A549 (cell line): ENCODE results near the gene SCUBE3. TPM values are rescaled to one million over a fixed set of nuclear protein-coding genes. Genes with fewer than 3 reads are reported as not detected.

Experiments used
- ATAC-seq, 2 experiments: fragments of 200-7000 bp in 1 of 2; fragments of >200 bp in 1 of 2; cut with Nextera tagmentation in 1 of 2; cut with Tn5 transposase in 1 of 2; 3 replicates each; pipeline versions ENCODE4 v1.8.0 to v1.9.1; 2018 to 2020; ENCODE audit warnings: mild to moderate bottlenecking in 1 of 2, moderate library complexity in 1 of 2
- CTCF ChIA-PET: fragments of 300-600 bp; sonication (Branson Sonifier 250); formaldehyde crosslinking; extraction: SDS; loops from one replicate; lab custom pipeline; 2021; ENCODE audit warnings: antibody characterized with exemption, inconsistent platforms; lab: Yijun Ruan, JAX
- POLR2A ChIA-PET: fragments of 350-600 bp; formaldehyde crosslinking; extraction: SDS; loops from one replicate; lab custom pipeline; 2021; ENCODE audit warnings: antibody characterized with exemption, inconsistent platforms; lab: Yijun Ruan, JAX
- DNase-seq, 2 experiments: peaks; one replicate each; pipeline versions ENCODE4 v3.0.0 to v3.0.0-alpha.2; 2011 to 2016; ENCODE audit warnings: low read depth in 1 of 2, low spot score in 1 of 2
- FAIRE-seq: peaks from 2 replicates; lab custom pipeline; 2011; peaks lifted over from hg19 to GRCh38; lab: Jason Lieb, UNC
- H3K27ac ChIP-seq, 2 experiments: fragments of >200 bp; sonication (Bioruptor Twin); formaldehyde crosslinking; 3 replicates each; pipeline ENCODE4 v1.5.1; 2016 to 2017
- H3K4me1 ChIP-seq: fragments of >200 bp; sonication (Bioruptor Twin); formaldehyde crosslinking; 3 replicates; pipeline ENCODE4 v1.6.1; 2016
- H3K4me2 ChIP-seq: fragments of >200 bp; sonication (Bioruptor Twin); formaldehyde crosslinking; 3 replicates; pipeline ENCODE4 v1.6.1; 2016
- H3K4me3 ChIP-seq: fragments of >200 bp; sonication (Bioruptor Twin); formaldehyde crosslinking; 3 replicates; pipeline ENCODE4 v1.5.1; 2016
- H3K9me3 ChIP-seq: fragments of >200 bp; sonication (Bioruptor Twin); formaldehyde crosslinking; 3 replicates; pipeline ENCODE4 v1.6.1; 2016
- BHLHE40 ChIP-seq: IDR thresholded peaks from 2 replicates; pipeline ENCODE4 v1.6.1; 2012; ENCODE audit warnings: low read depth, low read length, inconsistent platforms
- CBX8 ChIP-seq: fragments of 200-600 bp; sonication (generic); IDR thresholded peaks from 2 replicates; pipeline ENCODE4 v1.6.1; 2016
- CEBPB ChIP-seq, 2 experiments: fragments of >200 bp in 1 of 2; sonication (Bioruptor Twin) in 1 of 2; formaldehyde crosslinking in 1 of 2; IDR thresholded peaks; 2 replicates each; pipeline ENCODE4 v1.6.1; 2012 to 2016
- CHD2 ChIP-seq: fragments of 150-350 bp; IDR thresholded peaks from 2 replicates; pipeline ENCODE4 v1.6.1; 2014; ENCODE audit warnings: low read length; ENCODE audit not compliant: partially characterized antibody
- CTCF ChIP-seq: fragments of >200 bp; sonication (Bioruptor Twin); formaldehyde crosslinking; IDR thresholded peaks from 3 replicates; pipeline ENCODE4 v1.5.1; 2016
- E2F6 ChIP-seq: IDR thresholded peaks from 2 replicates; pipeline ENCODE4 v1.6.1; 2012; ENCODE audit warnings: low read depth, borderline replicate concordance
- EHF ChIP-seq: fragments of 250-450 bp; sonication (Bioruptor Pico); IDR thresholded peaks from 2 replicates; pipeline ENCODE4 v1.5.0; 2020; ENCODE audit warnings: mild to moderate bottlenecking
- GATA3 ChIP-seq: IDR thresholded peaks from 2 replicates; pipeline ENCODE4 v1.6.1; 2012; ENCODE audit warnings: borderline replicate concordance
- HOXA7 ChIP-seq: fragments of 250-450 bp; sonication (Bioruptor Pico); IDR thresholded peaks from 2 replicates; pipeline ENCODE4 v1.5.0; 2020; ENCODE audit warnings: mild to moderate bottlenecking, moderate library complexity
- HOXB13 ChIP-seq: fragments of 250-450 bp; sonication (Bioruptor Pico); IDR thresholded peaks from 2 replicates; pipeline ENCODE4 v1.5.0; 2020; ENCODE audit warnings: low read depth, mild to moderate bottlenecking, moderate library complexity
- MAX ChIP-seq: IDR thresholded peaks from 2 replicates; pipeline ENCODE4 v1.6.1; 2012
- MAZ ChIP-seq: fragments of 150-350 bp; IDR thresholded peaks from 2 replicates; pipeline ENCODE4 v1.6.1; 2014; ENCODE audit warnings: antibody characterized with exemption, low read depth, low read length, borderline replicate concordance
- NFE2L2 ChIP-seq: fragments of 150-350 bp; conservative IDR thresholded peaks from 2 replicates; pipeline ENCODE4 v1.6.1; 2014; ENCODE audit warnings: low read length
- RFX5 ChIP-seq: fragments of 450-650 bp; IDR thresholded peaks from 2 replicates; pipeline ENCODE4 v1.7.1; 2014; ENCODE audit warnings: antibody characterized with exemption, mild to moderate bottlenecking, moderate library complexity
- SREBF2 ChIP-seq: fragments of 450-650 bp; IDR thresholded peaks from 2 replicates; pipeline ENCODE4 v1.6.1; 2014; ENCODE audit warnings: mild to moderate bottlenecking, moderate library complexity
- TP53 ChIP-seq: fragments of 250-450 bp; sonication (Bioruptor Pico); IDR thresholded peaks from 2 replicates; pipeline ENCODE4 v1.5.0; 2021; ENCODE audit warnings: mild to moderate bottlenecking, moderate library complexity
- ZNF302 ChIP-seq: fragments of 250-450 bp; sonication (Bioruptor Pico); IDR thresholded peaks from 2 replicates; pipeline ENCODE4 v1.9.0; 2021; ENCODE audit warnings: inconsistent platforms, mild to moderate bottlenecking, moderate library complexity
- ZSCAN20 ChIP-seq: fragments of 250-450 bp; sonication (Bioruptor Pico); IDR thresholded peaks from 2 replicates; pipeline ENCODE4 v1.8.0; 2022; ENCODE audit warnings: mild to moderate bottlenecking, moderate library complexity
- WGBS: methylation state at CpG from one replicate; pipeline ENCODE4 v1.1.6; 2017; ENCODE audit errors: missing lambda C conversion rate; 5-methylcytosine and 5-hydroxymethylcytosine counted together
- polyA plus RNA-seq, 4 experiments: library from polyadenylated mRNA; depleted of rRNA in 3 of 4; stranded (reverse); fragments of >200 nt; fragmentation: RNase III in 1 of 4; extraction: RNeasy Plus Mini Kit Qiagen cat#74134 plus additional on column Dnase treatment in 1 of 4; gene quantifications; 2 replicates in 3 of 4; 3 replicates in 1 of 4; pipeline ENCODE4 v1.2.3, GENCODE V29; 2011 to 2017
- TF ChIP-seq, protein P1 (sequence below): IDR thresholded peaks from 2 replicates; pipeline ENCODE4 v1.6.1; 2012
- TF ChIP-seq, protein P2 (sequence below): fragments of >200 bp; sonication (Bioruptor Twin); formaldehyde crosslinking; IDR thresholded peaks from 2 replicates; pipeline ENCODE4 v1.6.1; 2016
- TF ChIP-seq, protein P3 (sequence below): fragments of 250-450 bp; sonication (Bioruptor Pico); IDR thresholded peaks from 2 replicates; pipeline ENCODE4 v1.5.0; 2020; ENCODE audit warnings: low read depth, mild to moderate bottlenecking, moderate library complexity

The SCUBE3 gene
- polyA plus RNA-seq, 2 of the 4 experiments (the other 2 are of a cell fraction): 0.06 to 0.13 TPM

GRCh38 chr6:35206346-35206745, 7.4 kb upstream of the SCUBE3 start:
- WGBS: 58% methylated on average over 1 of the region's 1 CpG
- no peak for ATAC-seq
- CTCF ChIA-PET: interaction anchor here (0.9 to 15.3 kb wide), 9 partner anchors 13 to 222 kb away, joined by 3 to 206 read pairs (median 5); no protein-coding TSS in a partner anchor
- POLR2A ChIA-PET: interaction anchor here (0.6 kb wide), 1 partner anchor 525 kb away, joined by 3 read pairs; no protein-coding TSS in a partner anchor
- H3K9me3 ChIP-seq: no peaks in the 10 kb centered on the region
- no peaks in the 10 kb centered on the region; the same call in 2 of the 3 replicates for H3K4me1 ChIP-seq
- no peak overlapping the region for H3K27ac ChIP-seq
- no peak for DNase-seq
- TF ChIP-seq CEBPB (IDR thresholded peaks at IDR 0.05) (no peak), HOXA7 (CRISPR knock-in tag) (no peak), HOXB13 (CRISPR knock-in tag) (no peak), MAZ (no peak), E2F6 (no peak), CTCF (no peak), TP53 (CRISPR knock-in tag) (no peak), SREBF2 (no peak), GATA3 (no peak), MAX (no peak), EHF (CRISPR knock-in tag) (no peak)
- TF ChIP-seq, protein P1, sequence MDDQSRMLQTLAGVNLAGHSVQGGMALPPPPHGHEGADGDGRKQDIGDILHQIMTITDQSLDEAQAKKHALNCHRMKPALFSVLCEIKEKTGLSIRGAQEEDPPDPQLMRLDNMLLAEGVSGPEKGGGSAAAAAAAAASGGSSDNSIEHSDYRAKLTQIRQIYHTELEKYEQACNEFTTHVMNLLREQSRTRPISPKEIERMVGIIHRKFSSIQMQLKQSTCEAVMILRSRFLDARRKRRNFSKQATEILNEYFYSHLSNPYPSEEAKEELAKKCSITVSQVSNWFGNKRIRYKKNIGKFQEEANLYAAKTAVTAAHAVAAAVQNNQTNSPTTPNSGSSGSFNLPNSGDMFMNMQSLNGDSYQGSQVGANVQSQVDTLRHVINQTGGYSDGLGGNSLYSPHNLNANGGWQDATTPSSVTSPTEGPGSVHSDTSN: no peak
- TF ChIP-seq, protein P2, sequence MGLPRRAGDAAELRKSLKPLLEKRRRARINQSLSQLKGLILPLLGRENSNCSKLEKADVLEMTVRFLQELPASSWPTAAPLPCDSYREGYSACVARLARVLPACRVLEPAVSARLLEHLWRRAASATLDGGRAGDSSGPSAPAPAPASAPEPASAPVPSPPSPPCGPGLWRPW: no peak
- TF ChIP-seq, all 56 proteins: peak for 0
- H3K4me3 ChIP-seq: no peak overlapping the region
- H3K4me2 ChIP-seq: no peak overlapping the region
- no peak for FAIRE-seq

- no peaks in the 10 kb centered on the region; the same call in 2 of the 3 replicates for H3K4me1 ChIP-seq
- ATAC-seq: no peak
- ChIA-PET CTCF (interaction anchor here (1.2 to 15.3 kb wide), 5 partner anchors 32 to 599 kb away, joined by 3 to 206 read pairs (median 4); no protein-coding TSS in a partner anchor), POLR2A (no interaction called here)
- no peak overlapping the region for H3K27ac ChIP-seq
- H3K4me3 ChIP-seq: no peak overlapping the region
- WGBS: 29% methylated on average over 4 of the region's 4 CpGs
- no peaks in the 10 kb centered on the region for H3K9me3 ChIP-seq
- H3K4me2 ChIP-seq: no peak overlapping the region
- TF ChIP-seq E2F6 (no peak), CHD2 (no peak), CBX8 (no peak), RFX5 (no peak), NFE2L2 (no peak), ZNF302 (CRISPR knock-in tag) (no peak), BHLHE40 (no peak), ZSCAN20 (CRISPR knock-in tag) (no peak)
- TF ChIP-seq, protein P3, sequence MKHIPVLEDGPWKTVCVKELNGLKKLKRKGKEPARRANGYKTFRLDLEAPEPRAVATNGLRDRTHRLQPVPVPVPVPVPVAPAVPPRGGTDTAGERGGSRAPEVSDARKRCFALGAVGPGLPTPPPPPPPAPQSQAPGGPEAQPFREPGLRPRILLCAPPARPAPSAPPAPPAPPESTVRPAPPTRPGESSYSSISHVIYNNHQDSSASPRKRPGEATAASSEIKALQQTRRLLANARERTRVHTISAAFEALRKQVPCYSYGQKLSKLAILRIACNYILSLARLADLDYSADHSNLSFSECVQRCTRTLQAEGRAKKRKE: no peak
- TF ChIP-seq, protein P1: no peak
- FAIRE-seq: no peak
- DNase-seq: no peak
Observed at GRCh38 chr6:35208419-35208818, 5.3 kb upstream of the SCUBE3 start.
